NT2/D1 (cell line): ENCODE measurements around the gene EP400.

ENCODE experiments used
- SUZ12 ChIP-seq: IDR thresholded peaks from 2 replicates; pipeline ENCODE4 v1.6.1; 2011; ENCODE audit not compliant: insufficient read length, insufficient read depth; ENCODE audit errors: extremely low read depth
- YY1 ChIP-seq: IDR thresholded peaks from 2 replicates; pipeline ENCODE4 v1.6.1; 2011; ENCODE audit not compliant: insufficient read length, insufficient read depth
- ZNF274 ChIP-seq: IDR thresholded peaks from 2 replicates; pipeline ENCODE4 v1.6.1; 2011; ENCODE audit warnings: mild to moderate bottlenecking, low read depth, low read length

DNA sequence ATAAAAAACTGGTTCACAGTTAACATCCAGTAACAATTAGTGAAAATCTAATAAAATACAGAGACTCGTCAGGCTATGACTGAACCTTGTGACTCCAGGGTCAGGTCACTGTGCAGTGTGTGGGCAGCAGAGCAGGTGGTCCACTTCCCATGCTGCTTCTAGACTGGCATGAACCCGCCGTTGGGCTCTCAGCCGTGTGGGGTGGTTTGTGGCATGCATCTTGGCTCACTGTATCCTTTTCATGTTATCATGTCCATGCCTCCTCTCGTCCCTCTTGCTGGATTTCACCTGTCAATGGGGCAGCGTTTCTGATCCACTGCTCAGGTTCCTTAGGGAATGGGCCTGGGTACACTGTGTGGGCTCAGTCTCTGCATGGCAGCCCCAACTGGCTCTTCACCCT, 57.3 kb downstream of the EP400 start:
- TF ChIP-seq YY1 (no peak), ZNF274 (no peak), SUZ12 (no peak)
